ENCODE data around the gene GSE1. TPM values are rescaled to one million over a fixed set of nuclear protein-coding genes. Genes with fewer than 3 reads are reported as not detected.

GSE1 gene
- polyA plus RNA-seq, 3 donors: 62.2 to 81.9 (median 73.5) TPM

DNA sequence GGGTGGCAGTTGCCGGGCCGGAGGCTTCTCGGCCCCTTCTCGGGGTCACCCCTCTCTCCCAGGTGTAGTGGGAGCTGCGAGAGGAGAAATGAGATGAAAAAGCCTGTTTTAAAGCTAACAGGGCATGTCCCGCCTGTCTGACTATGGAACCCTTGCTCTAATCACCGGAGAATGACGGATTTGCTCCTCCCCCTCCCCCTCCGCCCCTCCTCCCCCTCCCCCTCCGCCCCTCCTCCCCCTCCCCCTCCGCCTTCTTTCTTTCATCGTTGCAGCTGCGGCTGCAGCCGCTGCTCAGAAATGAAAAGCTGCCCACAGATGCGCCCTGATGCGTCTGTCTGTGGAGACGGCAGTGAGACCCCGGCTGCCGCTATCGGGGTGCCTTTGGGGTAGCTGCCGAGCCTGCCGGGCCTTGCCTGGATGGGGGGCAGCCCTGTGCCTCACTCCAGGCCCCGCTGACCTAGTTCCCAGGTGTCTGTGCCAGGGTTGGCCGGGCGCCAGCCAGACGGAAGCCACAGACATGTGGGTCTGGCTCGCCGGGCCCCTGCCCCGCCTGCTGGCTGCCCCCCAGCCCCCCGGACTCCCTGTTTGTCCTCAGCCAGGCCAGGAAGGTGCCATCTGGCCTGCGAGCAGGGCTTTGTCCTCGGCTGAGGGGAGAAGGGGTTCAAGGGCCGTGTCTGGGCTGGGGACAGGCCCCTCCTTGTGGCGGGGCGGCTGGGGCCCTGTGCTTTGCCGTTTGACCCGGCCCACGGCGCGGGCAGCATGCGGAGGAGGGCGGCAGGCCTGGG, 37.9 kb downstream of the GSE1 start:
- DNase-seq (ENCODE audit: extremely low read depth in 1 of 11, low read depth in 9 of 11, low spot score in 4 of 11): peak in 1 of 11 donors; percentile 36

DNA sequence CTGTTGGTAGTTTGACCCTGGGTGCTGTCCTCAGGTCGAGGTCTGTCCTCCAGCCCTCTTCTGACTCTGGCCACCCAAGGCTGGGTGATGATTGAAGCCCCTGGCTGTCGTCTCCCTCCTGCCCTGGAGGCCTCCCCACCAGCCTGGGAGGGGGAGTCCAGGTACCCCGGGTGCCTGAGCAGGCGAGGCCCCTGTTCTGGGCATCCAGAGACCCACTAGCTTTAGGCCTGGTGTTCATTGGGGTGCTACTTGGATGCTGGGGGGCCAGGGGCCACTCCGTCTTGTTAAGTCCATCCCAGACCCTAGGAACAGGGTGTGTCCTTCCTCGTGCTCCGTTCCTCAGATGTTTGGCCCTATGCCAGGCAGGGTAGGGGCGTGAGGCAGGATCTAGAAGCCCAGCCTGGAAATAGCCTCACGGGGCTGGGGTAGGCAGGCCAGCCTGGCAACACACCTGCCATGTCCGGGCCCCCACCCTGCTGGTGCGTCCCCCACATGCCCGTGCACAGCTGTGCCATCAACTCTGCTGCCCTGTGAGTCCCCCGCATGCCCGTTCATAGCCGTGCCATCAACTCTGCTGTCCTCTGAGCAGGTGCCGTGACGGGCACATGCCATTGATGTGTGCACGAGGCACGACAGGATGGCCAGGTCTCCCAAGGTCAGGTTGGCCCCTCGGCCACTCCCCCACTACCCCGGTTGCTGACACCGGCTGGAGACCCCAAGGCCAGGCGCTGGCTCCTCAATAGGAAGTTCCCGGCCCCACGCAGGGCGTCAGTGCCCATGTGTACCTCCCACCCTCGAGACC, 38.7 kb downstream of the GSE1 start:
- peak in 1 of 11 donors; percentile 38 for DNase-seq (ENCODE audit: extremely low read depth in 1 of 11, low read depth in 9 of 11, low spot score in 4 of 11)

GRCh38 chr16:85652431-85653221, 39.5 kb downstream of the GSE1 start:
- peak in 3 of 11 donors; percentile 44 to 51 (median 45) for DNase-seq (ENCODE audit: extremely low read depth in 1 of 11, low read depth in 9 of 11, low spot score in 4 of 11)

- no peak for DNase-seq (ENCODE audit: extremely low read depth in 1 of 11, low read depth in 9 of 11, low spot score in 4 of 11)
Measured at GRCh38 chr16:85653290-85653891, 40.3 kb downstream of the GSE1 start.

DNA sequence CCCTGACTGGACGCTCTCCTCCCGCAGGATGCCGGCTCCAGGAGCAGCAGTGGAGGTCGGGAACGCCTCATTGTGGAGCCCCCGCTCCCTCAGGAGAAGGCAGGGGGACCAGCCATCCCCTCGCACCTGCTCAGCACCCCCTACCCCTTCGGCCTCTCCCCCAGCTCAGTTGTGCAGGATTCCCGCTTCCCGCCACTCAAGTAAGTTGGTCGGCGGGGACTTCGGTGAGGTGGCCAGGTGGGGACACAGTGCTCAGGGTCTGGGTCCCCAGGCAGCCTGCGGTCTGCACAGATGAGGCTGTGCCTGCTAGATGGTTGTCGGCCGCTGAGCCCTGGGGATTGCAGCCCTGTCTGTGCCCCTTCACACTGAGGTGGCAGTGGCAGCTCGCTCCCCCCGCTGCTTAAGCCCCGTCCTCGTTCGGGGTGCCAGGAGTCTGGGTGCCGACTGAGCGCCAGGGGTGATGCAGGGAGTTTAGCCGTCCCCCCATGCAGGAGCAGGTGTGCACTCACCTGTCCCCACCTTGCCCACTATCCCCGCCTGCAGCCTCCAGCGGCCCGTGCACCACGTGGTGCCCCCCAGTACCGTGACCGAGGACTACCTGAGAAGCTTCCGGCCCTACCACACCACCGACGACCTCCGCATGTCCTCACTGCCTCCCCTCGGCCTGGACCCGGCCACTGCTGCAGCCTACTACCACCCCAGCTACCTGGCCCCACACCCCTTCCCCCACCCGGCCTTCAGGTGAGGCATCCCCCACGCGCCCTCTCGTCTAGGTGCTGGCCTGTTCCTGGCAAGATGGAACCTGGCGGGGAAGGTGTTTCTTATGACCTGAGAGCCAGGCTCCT, 41.4 kb downstream of the GSE1 start:
- DNase-seq (ENCODE audit: extremely low read depth in 1 of 11, low read depth in 9 of 11, low spot score in 4 of 11): no peak

DNA sequence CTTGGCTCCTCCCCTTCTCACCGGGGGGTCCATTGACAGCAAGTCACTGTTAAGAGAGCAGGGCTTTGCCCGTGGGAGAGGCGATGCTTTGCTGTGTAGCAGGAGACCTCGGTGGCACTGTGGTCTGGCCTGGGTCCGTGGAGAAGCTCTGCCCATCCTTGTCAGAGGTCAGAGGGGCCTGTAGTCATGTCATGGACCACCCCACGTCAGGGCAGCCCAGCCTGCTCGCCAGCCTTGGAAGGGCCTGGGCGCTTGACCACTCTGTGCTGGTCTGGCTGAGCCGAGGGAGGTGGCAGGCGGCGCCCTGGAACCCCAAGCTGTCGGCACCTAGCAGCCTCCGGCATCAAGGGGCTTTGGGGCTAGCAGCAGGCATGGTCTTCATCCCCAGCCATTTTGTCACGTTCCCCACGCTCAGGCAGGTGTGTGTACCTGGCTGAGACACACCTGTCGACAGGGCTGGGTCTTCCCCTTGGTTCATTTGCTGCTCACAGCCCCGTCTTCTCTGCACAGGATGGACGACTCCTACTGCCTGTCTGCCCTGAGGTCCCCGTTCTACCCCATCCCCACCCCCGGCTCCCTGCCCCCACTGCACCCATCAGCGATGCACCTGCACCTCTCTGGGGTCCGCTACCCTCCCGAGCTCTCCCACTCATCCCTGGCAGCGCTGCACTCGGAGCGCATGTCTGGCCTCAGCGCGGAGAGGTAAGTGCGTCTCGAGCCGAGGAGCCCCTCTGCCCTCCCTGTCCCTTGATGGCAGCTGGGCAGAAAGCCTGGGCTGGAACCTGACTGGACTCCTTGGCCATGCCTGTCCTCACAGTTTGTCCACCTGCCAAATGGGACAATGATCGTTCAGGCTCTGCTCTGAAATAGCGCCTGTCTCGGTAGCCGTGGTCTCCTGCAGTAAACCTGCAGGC, 42.4 kb downstream of the GSE1 start:
- DNase-seq (ENCODE audit: extremely low read depth in 1 of 11, low read depth in 9 of 11, low spot score in 4 of 11): no peak

DNA sequence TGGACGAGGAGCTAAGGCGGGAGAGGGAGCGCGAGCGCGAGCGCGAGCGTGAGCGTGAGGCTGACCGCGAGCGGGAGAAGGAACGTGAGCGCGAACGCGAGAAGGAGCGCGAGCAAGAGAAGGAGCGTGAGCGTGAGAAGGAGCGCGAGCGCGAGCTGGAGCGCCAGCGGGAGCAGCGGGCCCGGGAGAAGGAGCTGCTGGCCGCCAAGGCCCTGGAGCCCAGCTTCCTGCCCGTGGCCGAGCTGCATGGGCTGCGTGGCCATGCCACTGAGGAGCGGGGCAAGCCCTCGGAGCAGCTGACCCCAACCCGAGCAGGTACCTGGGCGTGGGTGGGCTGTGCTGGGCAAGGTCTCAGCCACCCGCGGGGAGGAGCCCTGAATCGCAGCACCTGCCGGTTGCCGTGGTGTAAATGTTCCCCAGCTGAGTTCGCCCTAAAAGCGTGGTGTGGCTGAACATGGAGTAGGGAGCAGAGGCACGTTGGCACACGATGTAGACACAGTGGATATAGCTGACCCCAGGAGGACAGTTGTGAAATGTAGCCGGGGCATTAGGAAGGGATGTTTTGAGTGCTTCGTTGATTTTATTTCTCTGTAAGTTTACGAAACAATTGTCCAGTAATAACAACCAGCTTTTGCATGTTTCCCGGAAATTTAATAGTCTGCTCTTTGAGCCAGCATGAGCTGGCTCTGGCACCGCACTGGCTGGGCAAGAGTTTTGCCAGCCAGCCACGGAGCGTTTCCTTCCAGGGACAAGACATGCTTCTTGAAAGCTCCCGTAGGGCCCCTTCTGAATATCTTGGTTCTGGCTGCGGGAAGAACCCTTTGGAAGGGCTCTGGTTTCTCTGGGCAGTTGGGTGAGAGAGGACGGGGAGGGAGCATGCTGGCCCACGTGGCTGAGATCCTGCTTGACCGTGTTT, 43.5 kb downstream of the GSE1 start:
- DNase-seq (ENCODE audit: extremely low read depth in 1 of 11, low read depth in 9 of 11, low spot score in 4 of 11): no peak

GRCh38 chr16:85657267-85657650, 44.1 kb downstream of the GSE1 start:
- no peak for DNase-seq (ENCODE audit: extremely low read depth in 1 of 11, low read depth in 9 of 11, low spot score in 4 of 11)

DNA sequence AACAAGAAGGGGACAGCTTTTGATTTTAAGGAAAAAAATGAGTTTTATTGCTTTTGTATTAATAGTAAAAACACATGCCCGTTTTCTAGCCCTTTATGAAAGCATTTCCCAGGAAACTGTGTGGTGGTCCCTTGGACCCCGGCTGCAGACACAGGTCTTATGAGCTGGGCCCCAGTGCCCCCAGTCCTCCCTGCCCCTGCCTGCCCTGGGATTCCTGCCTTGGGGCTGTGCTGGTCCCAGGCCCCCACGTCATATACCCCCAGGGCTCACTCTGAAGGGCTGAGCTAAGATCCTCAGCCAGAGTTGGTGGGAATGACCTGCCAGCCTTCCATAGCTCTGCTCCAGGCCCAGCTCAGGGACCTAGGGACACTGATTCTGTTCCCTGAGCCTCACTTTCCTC, 44.9 kb downstream of the GSE1 start:
- no peak for DNase-seq (ENCODE audit: extremely low read depth in 1 of 11, low read depth in 9 of 11, low spot score in 4 of 11)

DNA sequence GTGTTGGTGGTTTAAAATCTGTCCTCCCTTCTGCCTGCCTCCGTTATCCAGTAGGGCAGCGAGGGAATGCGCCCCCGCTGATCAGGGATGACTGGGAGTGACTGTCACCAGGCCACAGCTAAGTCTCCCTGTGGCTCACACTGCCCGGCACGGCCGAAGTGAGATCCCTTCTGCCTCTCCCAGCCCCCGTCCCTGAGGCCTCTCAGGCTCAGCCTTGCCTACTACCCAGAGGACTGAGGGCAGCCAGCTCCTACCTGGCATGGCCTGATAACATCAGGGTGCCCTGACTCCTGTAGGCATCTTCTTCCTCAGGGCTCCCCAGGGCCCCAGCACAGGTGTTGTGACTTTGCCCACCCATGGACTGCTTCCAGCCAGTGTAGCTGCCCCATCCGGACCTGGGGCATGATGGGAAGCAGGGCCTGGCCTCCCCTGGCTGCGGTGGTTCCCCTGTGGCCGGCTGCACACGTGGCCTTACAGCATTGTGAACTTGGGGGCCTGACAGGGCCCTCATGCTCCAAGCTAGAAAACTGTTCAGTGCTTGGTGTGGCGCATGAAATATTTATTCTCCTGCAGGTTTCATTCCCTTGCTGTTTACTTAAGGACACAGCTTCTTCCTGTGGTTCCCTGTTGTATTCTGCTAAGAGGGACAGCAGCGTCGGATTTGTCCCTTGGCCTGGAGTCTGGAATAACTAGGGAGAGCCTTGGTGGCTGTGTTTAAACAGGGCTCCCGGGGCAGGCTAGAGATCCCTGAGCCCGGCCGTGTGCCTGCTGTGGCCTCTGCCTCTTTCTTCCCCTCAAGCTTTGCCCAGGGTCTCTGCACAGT, 45.6 kb downstream of the GSE1 start:
- no peak for DNase-seq (ENCODE audit: extremely low read depth in 1 of 11, low read depth in 9 of 11, low spot score in 4 of 11)

- no peak for DNase-seq (ENCODE audit: extremely low read depth in 1 of 11, low read depth in 9 of 11, low spot score in 4 of 11)
Measured at GRCh38 chr16:85659336-85659735, 46.2 kb downstream of the GSE1 start.

DNA sequence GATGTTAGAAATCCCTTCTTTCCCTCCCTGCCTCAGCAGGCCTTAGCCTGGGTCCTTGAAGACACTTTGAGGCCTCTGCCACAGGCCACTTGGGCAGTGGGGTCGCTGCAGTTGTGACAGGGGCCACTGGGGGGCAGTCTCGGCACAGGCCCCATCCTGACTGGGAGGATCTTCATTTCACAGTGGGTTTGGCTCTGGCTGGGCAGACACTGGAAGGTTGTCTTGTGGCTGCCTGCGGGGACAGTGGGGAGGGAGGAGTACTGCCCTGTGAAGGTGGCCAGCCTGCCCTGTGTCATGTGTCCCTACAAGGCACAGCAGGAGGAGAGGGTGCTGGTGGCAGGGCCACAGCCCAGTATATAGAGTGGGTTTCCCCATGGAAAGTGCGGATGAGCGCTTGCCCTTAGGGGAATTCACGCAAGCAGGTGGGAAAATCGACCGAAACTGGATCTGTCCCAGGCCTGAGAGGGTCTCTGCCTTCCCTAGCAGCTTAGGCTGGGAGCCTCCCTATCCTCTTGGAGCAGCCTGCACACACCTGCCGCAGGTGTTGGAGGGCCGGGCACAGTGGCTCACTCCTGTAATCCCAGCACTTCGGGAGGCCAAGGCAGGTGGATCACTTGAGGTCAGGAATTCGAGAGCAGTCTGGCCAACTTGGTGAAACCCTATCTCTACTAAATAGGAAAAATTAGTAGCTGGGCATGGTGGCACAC, 46.8 kb downstream of the GSE1 start:
- DNase-seq (ENCODE audit: extremely low read depth in 1 of 11, low read depth in 9 of 11, low spot score in 4 of 11): peak in 2 of 11 donors; percentile 42 to 46

DNA sequence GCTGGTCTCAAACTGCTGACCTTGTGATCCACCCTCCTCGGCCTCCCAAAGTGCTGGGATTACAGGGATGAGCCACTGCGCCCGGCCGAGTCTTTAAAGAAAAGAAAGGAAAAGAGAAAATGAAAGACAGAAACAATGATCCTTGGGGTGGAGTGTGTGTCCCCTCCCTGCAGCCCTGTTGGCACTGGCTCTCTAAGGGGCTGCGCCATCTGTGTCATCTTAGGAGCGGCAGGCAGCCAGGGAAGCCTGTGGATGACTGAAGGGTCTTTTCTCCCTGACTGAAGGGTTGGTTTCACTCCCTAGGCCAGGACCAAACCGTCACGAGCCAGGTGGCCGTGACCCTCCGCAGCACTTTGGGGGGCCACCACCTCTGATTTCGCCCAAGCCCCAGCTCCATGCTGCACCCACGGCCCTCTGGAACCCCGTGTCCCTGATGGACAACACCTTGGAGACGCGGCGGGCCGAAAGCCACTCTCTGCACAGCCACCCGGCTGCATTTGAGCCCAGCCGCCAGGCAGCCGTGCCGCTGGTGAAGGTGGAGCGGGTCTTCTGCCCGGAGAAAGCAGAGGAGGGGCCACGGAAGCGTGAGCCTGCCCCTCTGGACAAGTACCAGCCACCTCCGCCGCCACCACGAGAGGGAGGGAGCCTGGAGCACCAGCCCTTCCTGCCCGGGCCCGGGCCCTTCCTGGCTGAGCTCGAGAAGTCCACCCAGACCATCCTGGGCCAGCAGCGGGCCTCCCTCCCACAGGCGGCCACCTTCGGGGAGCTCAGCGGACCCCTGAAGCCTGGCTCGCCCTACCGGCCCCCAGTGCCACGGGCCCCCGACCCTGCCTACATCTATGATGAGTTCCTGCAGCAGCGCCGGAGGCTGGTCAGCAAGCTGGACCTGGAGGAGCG, 48.0 kb downstream of the GSE1 start:
- no peak for DNase-seq (ENCODE audit: extremely low read depth in 1 of 11, low read depth in 9 of 11, low spot score in 4 of 11)
